T-cell (primary cell): ENCODE data around the gene EVI5. TPM values are rescaled to one million over a fixed set of nuclear protein-coding genes. Genes with fewer than 3 reads are reported as not detected.
A peak's percentile ranks its signal among the peaks of the same experiment; 100 is the strongest.
"Not testable (repeated sequence)": the region's sequence is repeated elsewhere in the genome, so short reads cannot be mapped to it uniquely, and the experiment has no call there.

Experiments
- ATAC-seq, 4 experiments: fragments of 200-7000 bp in 3 of 4; fragments of 150-1000 bp in 1 of 4; cut with Tn5 transposase; replicated peaks in 1 of 4; 1 replicate in 3 of 4; 2 replicates in 1 of 4; pipeline ENCODE4 v1.10.0; 2021; ENCODE audit warnings: moderate library complexity in 3 of 4, mild to moderate bottlenecking in 2 of 4, moderate number of reproducible peaks in 1 of 4
- CTCF ChIA-PET, 2 donors: fragments of 300-600 bp; sonication (Branson Sonifier 250); formaldehyde crosslinking; loops; one replicate each; lab custom pipeline; 2022; ENCODE audit warnings: antibody characterized with exemption in 2 of 2; lab: Charles Lee
- POLR2A ChIA-PET, 2 donors: fragments of 300-600 bp; sonication (Branson Sonifier 250); formaldehyde crosslinking; loops; one replicate each; lab custom pipeline; 2022; ENCODE audit warnings: antibody characterized with exemption in 2 of 2; lab: Charles Lee
- DNase-seq, 35 experiments: peaks; one replicate each; pipeline versions ENCODE4 v3.0.0 to v3.0.0-alpha.2; 2013 to 2023
- H3K27ac ChIP-seq: one replicate; pipeline ENCODE4 v1.5.1; 2013; ENCODE audit warnings: low read length
- H3K27me3 ChIP-seq, 2 experiments: replicated peaks in 1 of 2; 1 replicate in 1 of 2; 2 replicates in 1 of 2; pipeline versions ENCODE4 v1.6.1 to v1.7.0; 2013; ENCODE audit warnings: low read length in 1 of 2, mixed read lengths in 1 of 2; ENCODE audit not compliant: control insufficient read depth in 2 of 2, insufficient read depth in 2 of 2; ENCODE audit errors: extremely low read depth in 1 of 2
- H3K36me3 ChIP-seq, 2 donors: 1 replicate in 1 of 2; 2 replicates in 1 of 2; pipeline versions ENCODE4 v1.6.1 to v1.7.0; 2013; ENCODE audit warnings: low read length in 1 of 2; ENCODE audit not compliant: control insufficient read depth in 2 of 2, insufficient read depth in 1 of 2; ENCODE audit errors: extremely low read depth in 1 of 2
- H3K4me1 ChIP-seq, 2 experiments: 1 replicate in 1 of 2; 2 replicates in 1 of 2; pipeline versions ENCODE4 v1.6.1 to v1.7.0; 2013; ENCODE audit warnings: low read length in 2 of 2, mixed read lengths in 1 of 2; ENCODE audit not compliant: insufficient read depth in 2 of 2, control insufficient read depth in 1 of 2; ENCODE audit errors: extremely low read depth in 1 of 2
- H3K4me3 ChIP-seq, 2 donors: 1 replicate in 1 of 2; 2 replicates in 1 of 2; pipeline versions ENCODE4 v1.5.1 to v1.7.0; 2013; ENCODE audit warnings: mild to moderate bottlenecking in 2 of 2, low read length in 1 of 2, moderate library complexity in 1 of 2; ENCODE audit not compliant: control insufficient read depth in 1 of 2; ENCODE audit errors: extremely low read depth in 1 of 2
- H3K9me3 ChIP-seq: 2 replicates; pipeline ENCODE4 v1.7.0; 2013
- H3K27ac Mint-ChIP-seq, 2 donors: one replicate each; pipeline ENCODE4 v1.8.0; 2020 to 2021; ENCODE audit warnings: mild to moderate bottlenecking in 2 of 2, mixed read lengths in 2 of 2
- H3K27me3 Mint-ChIP-seq, 2 donors: one replicate each; pipeline ENCODE4 v1.8.0; 2021 to 2022; ENCODE audit warnings: mixed read lengths in 2 of 2
- H3K36me3 Mint-ChIP-seq: one replicate; pipeline ENCODE4 v1.8.0; 2021; ENCODE audit warnings: mixed read lengths
- H3K4me1 Mint-ChIP-seq, 3 donors: one replicate each; pipeline ENCODE4 v1.8.0; 2020 to 2022; ENCODE audit warnings: mixed read lengths in 3 of 3, mild to moderate bottlenecking in 1 of 3
- H3K4me3 Mint-ChIP-seq, 3 donors: one replicate each; pipeline ENCODE4 v1.8.0; 2020 to 2022; ENCODE audit warnings: mild to moderate bottlenecking in 3 of 3, mixed read lengths in 3 of 3, moderate library complexity in 3 of 3
- H3K9me3 Mint-ChIP-seq, 3 donors: one replicate each; pipeline ENCODE4 v1.8.0; 2020 to 2022; ENCODE audit warnings: mixed read lengths in 3 of 3
- WGBS: methylation state at CpG from one replicate; pipeline ENCODE4 v1.1.5; 2013; ENCODE audit warnings: missing lambda C conversion rate; ENCODE audit not compliant: insufficient coverage; 5-methylcytosine and 5-hydroxymethylcytosine counted together
- total RNA-seq, 35 experiments: library from RNA in 6 of 35; stranded (reverse) in 6 of 35; fragments of 120-200 nt in 1 of 35; gene quantifications; one replicate each; pipeline versions ENCODE4 v1.2.1 to v1.2.4 and lab custom pipeline; 2013 to 2026

Gene EVI5
- total RNA-seq, 5 donors from 2014 or later (not counting 1 experiment from before 2014, with no cell fraction given): 1.5 to 2.4 (median 2.0) TPM

GRCh38 chr1:92790081-92790480, 5.2 kb upstream of the EVI5 start:
- peaks cover 2 to 21% of the 10 kb centered on the region in 2 experiments for H3K27me3 ChIP-seq
- Mint-ChIP-seq H3K27ac (no peak overlapping the region), H3K27me3 (peaks cover 16 to 44% of the 10 kb centered on the region in 2 donors), H3K4me3 (no peak overlapping the region), H3K4me1 (peaks cover 3 to 7% (median 5%) of the 10 kb centered on the region in 3 donors), H3K9me3 (no peaks in the 10 kb centered on the region), H3K36me3 (no peaks in the 10 kb centered on the region)
- H3K4me1 ChIP-seq: peaks cover 0 to 6% of the 10 kb centered on the region in 2 experiments
- H3K36me3 ChIP-seq: no peaks in the 10 kb centered on the region
- POLR2A ChIA-PET: no interaction called here
- H3K9me3 ChIP-seq: no peaks in the 10 kb centered on the region
- CTCF ChIA-PET: interaction anchor here in 1 of 2 donors (0.6 to 1.1 kb wide), 2 partner anchors 41 to 160 kb away, joined by 3 read pairs; no protein-coding TSS in a partner anchor
- H3K4me3 ChIP-seq: no peak overlapping the region
- ATAC-seq (no peak), DNase-seq (no peak)
- H3K27ac ChIP-seq: no peak overlapping the region

GRCh38 chr1:92786111-92786901, 1.4 kb upstream of the EVI5 start:
- H3K9me3 Mint-ChIP-seq: no peaks in the 10 kb centered on the region
- 100% methylated on average over 2 of the region's 5 CpGs for WGBS
- POLR2A ChIA-PET: no interaction called here
- Histone ChIP-seq H3K4me1 (peaks cover 8 to 28% of the 10 kb centered on the region in 2 experiments), H3K27ac (no peak overlapping the region), H3K9me3 (no peaks in the 10 kb centered on the region), H3K27me3 (peaks cover 0 to 47% of the 10 kb centered on the region in 2 experiments), H3K4me3 (no peak overlapping the region), H3K36me3 (no peaks in the 10 kb centered on the region)
- ATAC-seq (no peak), DNase-seq (no peak)
- no peaks in the 10 kb centered on the region for H3K36me3 Mint-ChIP-seq
- H3K4me3 Mint-ChIP-seq: peak overlapping the region in 2 of 3 donors; percentile 8 to 49
- CTCF ChIA-PET: interaction anchor here in 1 of 2 donors (0.7 kb wide), 1 partner anchor 246 kb away, joined by 3 read pairs; no protein-coding TSS in a partner anchor
- H3K27me3 Mint-ChIP-seq: peaks cover 15 to 39% of the 10 kb centered on the region in 2 donors
- peaks cover 19 to 25% (median 19%) of the 10 kb centered on the region in 3 donors for H3K4me1 Mint-ChIP-seq
- no peak overlapping the region for H3K27ac Mint-ChIP-seq

- H3K36me3 ChIP-seq: no peaks in the 10 kb centered on the region
- Mint-ChIP-seq H3K4me3 (peak overlapping the region; percentile 76 to 84 (median 77)), H3K27ac (peak overlapping the region in 1 of 2 donors; percentile 47), H3K36me3 (no peaks in the 10 kb centered on the region), H3K4me1 (peaks cover 19 to 25% (median 19%) of the 10 kb centered on the region in 3 donors), H3K27me3 (peaks cover 20 to 43% of the 10 kb centered on the region in 2 donors), H3K9me3 (no peaks in the 10 kb centered on the region)
- ChIA-PET POLR2A (interaction anchor here (0.6 to 0.7 kb wide), 6 partner anchors 35 to 753 kb away, joined by 3 to 5 read pairs (median 4); no protein-coding TSS in a partner anchor), CTCF (interaction anchor here (0.6 to 0.7 kb wide), 2 partner anchors 229 to 1134 kb away, joined by 3 read pairs; no protein-coding TSS in a partner anchor)
- ATAC-seq (peak in 3 of 4 experiments; percentile 25 to 41 (median 33)), DNase-seq (peak in 16 of 35 experiments; percentile 0 to 54 (median 7))
- H3K27me3 ChIP-seq: peaks cover 0 to 53% of the 10 kb centered on the region in 2 experiments
- peaks cover 8 to 28% of the 10 kb centered on the region in 2 experiments for H3K4me1 ChIP-seq
- WGBS: 1% methylated on average over 20 of the region's 25 CpGs
- H3K4me3 ChIP-seq: peak overlapping the region; percentile 45 to 86
- H3K9me3 ChIP-seq: no peaks in the 10 kb centered on the region
- H3K27ac ChIP-seq: no peak overlapping the region
These were observed 778 bp downstream of the EVI5 start for GRCh38 chr1:92784021-92784638.

GRCh38 chr1:92783550-92783949, 1.4 kb downstream of the EVI5 start:
- not testable (repeated sequence) for H3K36me3 ChIP-seq, H3K9me3 Mint-ChIP-seq, H3K36me3 Mint-ChIP-seq, H3K9me3 ChIP-seq, ATAC-seq, H3K27ac ChIP-seq, H3K4me3 ChIP-seq
- CTCF ChIA-PET: interaction anchor here (0.6 to 0.7 kb wide), 2 partner anchors 229 to 1134 kb away, joined by 3 read pairs; no protein-coding TSS in a partner anchor
- DNase-seq: peak in 1 of 35 experiments; percentile 1
- H3K4me1 ChIP-seq: peaks cover 8 to 28% of the 10 kb centered on the region in 2 experiments
- POLR2A ChIA-PET: interaction anchor here (0.6 to 0.7 kb wide), 6 partner anchors 35 to 753 kb away, joined by 3 to 5 read pairs (median 4); no protein-coding TSS in a partner anchor
- no CpG with 5 or more reads among the region's 14 CpGs for WGBS
- Mint-ChIP-seq H3K27me3 (peaks cover 25 to 49% of the 10 kb centered on the region in 2 donors), H3K4me3 (peak overlapping the region; percentile 76 to 84 (median 77)), H3K27ac (peak overlapping the region in 1 of 2 donors; percentile 47), H3K4me1 (peaks cover 19 to 25% (median 19%) of the 10 kb centered on the region in 3 donors)
- H3K27me3 ChIP-seq: peaks cover 0 to 55% of the 10 kb centered on the region in 2 experiments

GRCh38 chr1:92778376-92778775, 6.5 kb downstream of the EVI5 start:
- no peaks in the 10 kb centered on the region for H3K9me3 ChIP-seq
- Mint-ChIP-seq H3K4me1 (peaks cover 5 to 7% (median 6%) of the 10 kb centered on the region in 3 donors), H3K36me3 (peaks cover 6% of the 10 kb centered on the region), H3K27ac (peak overlapping the region in 1 of 2 donors; percentile 11), H3K4me3 (no peak overlapping the region), H3K27me3 (peaks cover 34 to 37% of the 10 kb centered on the region in 2 donors), H3K9me3 (no peaks in the 10 kb centered on the region)
- H3K27ac ChIP-seq: no peak overlapping the region
- ATAC-seq (no peak), DNase-seq (no peak)
- H3K4me1 ChIP-seq: peaks cover 0 to 7% of the 10 kb centered on the region in 2 experiments
- peaks cover 2 to 32% of the 10 kb centered on the region in 2 experiments for H3K27me3 ChIP-seq
- WGBS: no CpG with 5 or more reads among the region's 1 CpG
- ChIA-PET CTCF (no interaction called here), POLR2A (interaction anchor here in 1 of 2 donors (0.6 kb wide), 1 partner anchor 318 kb away, joined by 3 read pairs; no protein-coding TSS in a partner anchor)
- no peaks in the 10 kb centered on the region for H3K36me3 ChIP-seq
- H3K4me3 ChIP-seq: no peak overlapping the region

GRCh38 chr1:92774407-92774806, 10.5 kb downstream of the EVI5 start:
- POLR2A ChIA-PET: no interaction called here
- DNase-seq: no peak
- WGBS: 100% methylated on average over 1 of the region's 1 CpG
- Mint-ChIP-seq H3K27me3 (peaks cover 24 to 25% of the 10 kb centered on the region in 2 donors), H3K4me3 (no peak overlapping the region), H3K27ac (no peak overlapping the region), H3K9me3 (no peaks in the 10 kb centered on the region), H3K36me3 (peaks cover 10% of the 10 kb centered on the region), H3K4me1 (no peaks in the 10 kb centered on the region)
- Histone ChIP-seq H3K9me3 (no peaks in the 10 kb centered on the region), H3K27me3 (peaks cover 2 to 11% of the 10 kb centered on the region in 2 experiments), H3K36me3 (no peaks in the 10 kb centered on the region), H3K27ac (no peak overlapping the region), H3K4me1 (no peaks in the 10 kb centered on the region), H3K4me3 (no peak overlapping the region)
- ATAC-seq: no peak
- CTCF ChIA-PET: interaction anchor here in 1 of 2 donors (1.0 kb wide), 1 partner anchor 26 kb away, joined by 3 read pairs; no protein-coding TSS in a partner anchor
